Lung (tissue), 12 donors: ENCODE measurements around the gene PAXX. TPM values are rescaled to one million over a fixed set of nuclear protein-coding genes. Genes with fewer than 3 reads are reported as not detected.

Experiments
- ATAC-seq: fragments of 200-7000 bp; cut with Tn5 transposase; one replicate; pipeline ENCODE4 v1.9.1; 2020; ENCODE audit warnings: moderate number of reproducible peaks; ENCODE audit not compliant: insufficient read depth, low FRiP score
- DNase-seq, 3 donors: peaks; one replicate each; pipeline ENCODE4 v3.0.0-alpha.2; 2013 to 2017
- H3K27ac ChIP-seq, 2 donors: one replicate each; pipeline ENCODE4 v1.5.1; 2013; ENCODE audit warnings: mild to moderate bottlenecking in 2 of 2, moderate library complexity in 2 of 2, control low read depth in 1 of 2, inconsistent platforms in 1 of 2, low read depth in 1 of 2, low read length in 1 of 2
- H3K27me3 ChIP-seq, 3 donors: one replicate each; pipeline ENCODE4 v1.5.1; 2013; ENCODE audit warnings: low read length in 2 of 3; ENCODE audit not compliant: control insufficient read depth in 3 of 3, insufficient read depth in 3 of 3
- H3K36me3 ChIP-seq, 4 donors: one replicate each; pipeline ENCODE4 v1.5.1; 2013; ENCODE audit warnings: low read length in 4 of 4, mild to moderate bottlenecking in 1 of 4, moderate library complexity in 1 of 4; ENCODE audit not compliant: control insufficient read depth in 4 of 4, insufficient read depth in 4 of 4
- H3K4me1 ChIP-seq, 5 donors: one replicate each; pipeline ENCODE4 v1.5.1; 2013; ENCODE audit warnings: low read length in 5 of 5, mild to moderate bottlenecking in 2 of 5, moderate library complexity in 1 of 5; ENCODE audit not compliant: control insufficient read depth in 5 of 5, insufficient read depth in 5 of 5
- H3K4me3 ChIP-seq: one replicate; pipeline ENCODE4 v1.5.1; 2013; ENCODE audit warnings: mild to moderate bottlenecking, control low read depth, moderate library complexity
- H3K9ac ChIP-seq, 2 donors: one replicate each; pipeline ENCODE4 v1.5.1; 2013; ENCODE audit warnings: low read length in 2 of 2, control low read depth in 1 of 2; ENCODE audit not compliant: insufficient read depth in 1 of 2
- H3K9me3 ChIP-seq, 4 donors: one replicate each; pipeline ENCODE4 v1.5.1; 2013; ENCODE audit warnings: low read length in 3 of 4, mild to moderate bottlenecking in 1 of 4, moderate library complexity in 1 of 4; ENCODE audit not compliant: control insufficient read depth in 4 of 4, insufficient read depth in 3 of 4
- CTCF ChIP-seq: IDR thresholded peaks from 2 replicates; pipeline ENCODE4 v1.5.1; 2012; ENCODE audit warnings: mild to moderate bottlenecking; ENCODE audit errors: control extremely low read depth, extremely low read depth
- WGBS, 2 donors: extraction: QIAGEN DNeasy Blood & Tissue Kit; methylation state at CpG; one replicate each; pipeline ENCODE4 v1.1.7; 2013; 5-methylcytosine and 5-hydroxymethylcytosine counted together
- polyA plus RNA-seq, 2 donors: library from polyadenylated mRNA; stranded (reverse); fragments of 200-250 nt; gene quantifications; one replicate each; pipeline ENCODE4 v1.2.1, GENCODE V29; 2013
- total RNA-seq, 2 donors: library from RNA; depleted of rRNA in 1 of 2; stranded (reverse); fragments of >200 nt in 1 of 2; gene quantifications; one replicate each; pipeline ENCODE4 v1.2.1, GENCODE V29; 2014 to 2021
- donor health status: control.
- donor health status: control.
- donor health status: Bipolar disorder and iron deficiency.
- donor health status: healthy.
- donor health status: DM: yes; HTN: yes; CAD: no.

Gene PAXX
- total and polyA plus RNA-seq, 4 donors: 16.6 to 172 (median 59.4) TPM

- TF ChIP-seq CTCF: no peak
- H3K9ac ChIP-seq: no peak overlapping the region
- no peaks in the 10 kb centered on the region for H3K4me1 ChIP-seq
- no peak overlapping the region for H3K4me3 ChIP-seq
- no peak overlapping the region for H3K27ac ChIP-seq
- ATAC-seq (no peak), DNase-seq (no peak)
- 98% methylated on average over 25 of the region's 25 CpGs for WGBS, 2 donors
- no peaks in the 10 kb centered on the region for H3K9me3 ChIP-seq
- H3K36me3 ChIP-seq: peaks cover 0 to 64% (median 7%) of the 10 kb centered on the region in 4 donors
- no peaks in the 10 kb centered on the region for H3K27me3 ChIP-seq
Observed at GRCh38 chr9:137015540-137015930, 23.3 kb downstream of the PAXX start.

GRCh38 chr9:137015976-137016375 lies 23.8 kb downstream of the PAXX start:
- H3K9me3 ChIP-seq: no peaks in the 10 kb centered on the region
- no peak overlapping the region for H3K27ac ChIP-seq
- no peak for ATAC-seq
- H3K36me3 ChIP-seq: peaks cover 0 to 64% (median 7%) of the 10 kb centered on the region in 4 donors
- no peak overlapping the region for H3K9ac ChIP-seq
- H3K27me3 ChIP-seq: no peaks in the 10 kb centered on the region
- WGBS, 2 donors: 96 to 98% methylated on average over 21 of the region's 21 CpGs
- DNase-seq: no peak
- no peak overlapping the region for H3K4me3 ChIP-seq
- TF ChIP-seq CTCF: no peak
- H3K4me1 ChIP-seq: no peaks in the 10 kb centered on the region

- peaks cover 0 to 61% (median 7%) of the 10 kb centered on the region in 4 donors for H3K36me3 ChIP-seq
- ATAC-seq: no peak
- WGBS, 2 donors: 97% methylated on average over 14 to 16 of the region's 16 CpGs
Observed at GRCh38 chr9:137016436-137016835, 24.2 kb downstream of the PAXX start.

More at GRCh38 chr9:137016436-137016835, 24.2 kb downstream of the PAXX start:
- Histone ChIP-seq H3K27me3 (no peaks in the 10 kb centered on the region), H3K4me1 (no peaks in the 10 kb centered on the region), H3K9me3 (no peaks in the 10 kb centered on the region), H3K9ac (no peak overlapping the region), H3K27ac (no peak overlapping the region), H3K4me3 (no peak overlapping the region)
- DNase-seq: no peak
- TF ChIP-seq CTCF: no peak
